SK-N-SH (cell line): Measurements from ENCODE around the gene MLXIPL. TPM values are rescaled to one million over a fixed set of nuclear protein-coding genes. Genes with fewer than 3 reads are reported as not detected.
A peak's percentile ranks its signal among the peaks of the same experiment; 100 is the strongest.

Source experiments
- CTCF ChIA-PET: fragments of 300-600, 350-600 bp; formaldehyde crosslinking; extraction: SDS; loops from one replicate; lab custom pipeline; 2021; lab: Yijun Ruan, JAX
- POLR2A ChIA-PET: fragments of 350-600 bp; sonication (Branson Sonifier 250); formaldehyde crosslinking; extraction: SDS; loops from one replicate; lab custom pipeline; 2020; ENCODE audit warnings: antibody characterized with exemption, inconsistent platforms; lab: Yijun Ruan, JAX
- DNase-seq: peaks from one replicate; pipeline ENCODE4 v3.0.0; 2012
- H2AFZ ChIP-seq: fragments of 200-600 bp; sonication (generic); 2 replicates; pipeline ENCODE4 v1.8.1; 2016; ENCODE audit warnings: antibody characterized with exemption, mild to moderate bottlenecking, low read depth
- H3F3A ChIP-seq: fragments of 200-600 bp; sonication (generic); replicated peaks from 2 replicates; pipeline ENCODE3; 2016; ENCODE audit warnings: antibody characterized with exemption, mild to moderate bottlenecking; ENCODE audit not compliant: insufficient read depth
- H3K27ac ChIP-seq, 2 experiments: fragments of 200-500 bp in 1 of 2; fragments of 200-600 bp in 1 of 2; sonication (Bioruptor generic) in 1 of 2; sonication (generic), shearing (Covaris generic) in 1 of 2; 2 replicates each; pipeline versions ENCODE4 v1.5.1 to v1.6.1; 2014 to 2016; ENCODE audit warnings: low read depth in 2 of 2, inconsistent platforms in 1 of 2, low read length in 1 of 2, mild to moderate bottlenecking in 1 of 2, mixed read lengths in 1 of 2
- H3K27me3 ChIP-seq: fragments of 200-600 bp; sonication (generic), shearing (Covaris generic); 2 replicates; pipeline ENCODE4 v1.6.1; 2016; ENCODE audit warnings: mixed run types; ENCODE audit not compliant: insufficient read depth
- H3K36me3 ChIP-seq, 2 experiments: fragments of 200-500 bp in 1 of 2; fragments of 200-600 bp in 1 of 2; sonication (Bioruptor generic) in 1 of 2; sonication (generic) in 1 of 2; replicated peaks in 1 of 2; 2 replicates each; pipeline versions ENCODE3 to v1.5.1; 2014 to 2016; ENCODE audit warnings: low read length in 1 of 2, mild to moderate bottlenecking in 1 of 2; ENCODE audit not compliant: insufficient read depth in 2 of 2, control insufficient read depth in 1 of 2
- H3K4me1 ChIP-seq, 2 experiments: fragments of 200-500 bp in 1 of 2; fragments of 200-600 bp in 1 of 2; sonication (Bioruptor generic) in 1 of 2; sonication (generic), shearing (Covaris generic) in 1 of 2; 2 replicates each; pipeline versions ENCODE4 v1.5.1 to v1.6.1; 2014 to 2016; ENCODE audit warnings: low read depth in 1 of 2, low read length in 1 of 2, mixed run types in 1 of 2; ENCODE audit not compliant: insufficient read depth in 2 of 2, control insufficient read depth in 1 of 2
- H3K4me2 ChIP-seq: fragments of 200-600 bp; sonication (generic), shearing (Covaris generic); 2 replicates; pipeline ENCODE4 v1.6.1; 2017; ENCODE audit warnings: mixed run types
- H3K4me3 ChIP-seq, 2 experiments: fragments of 200-500 bp in 1 of 2; fragments of 200-600 bp in 1 of 2; sonication (Bioruptor generic) in 1 of 2; sonication (generic), shearing (Covaris generic) in 1 of 2; 2 replicates each; pipeline versions ENCODE4 v1.5.1 to v1.8.1; 2014 to 2016; ENCODE audit warnings: low read depth in 2 of 2, inconsistent platforms in 1 of 2, low read length in 1 of 2, mild to moderate bottlenecking in 1 of 2, mixed read lengths in 1 of 2, moderate library complexity in 1 of 2
- H3K79me2 ChIP-seq: fragments of 200-600 bp; sonication (generic); 2 replicates; pipeline ENCODE4 v1.8.1; 2017; ENCODE audit warnings: mild to moderate bottlenecking; ENCODE audit not compliant: insufficient read depth
- H3K9ac ChIP-seq: fragments of 200-600 bp; sonication (generic); 2 replicates; pipeline ENCODE4 v1.6.1; 2017; ENCODE audit warnings: mixed run types
- H3K9me2 ChIP-seq: fragments of 200-600 bp; sonication (generic); 2 replicates; pipeline ENCODE4 v1.6.1; 2017; ENCODE audit warnings: mixed run types
- H3K9me3 ChIP-seq: fragments of 200-600 bp; sonication (generic); 2 replicates; pipeline ENCODE4 v1.6.1; 2017; ENCODE audit warnings: mixed run types, mild to moderate bottlenecking, moderate library complexity
- H4K20me1 ChIP-seq: fragments of 200-600 bp; sonication (generic); 2 replicates; pipeline ENCODE4 v1.6.1; 2017; ENCODE audit warnings: mild to moderate bottlenecking, mixed run types; ENCODE audit not compliant: insufficient read depth
- CHD2 ChIP-seq: fragments of 150-350 bp; IDR thresholded peaks from 2 replicates; pipeline ENCODE4 v1.6.1; 2018; ENCODE audit warnings: low read length; ENCODE audit not compliant: partially characterized antibody
- EZH2phosphoT487 ChIP-seq: fragments of 200-600 bp; sonication (generic); IDR thresholded peaks from 2 replicates; pipeline ENCODE4 v1.6.1; 2017; ENCODE audit warnings: low read depth, mixed run types, mild to moderate bottlenecking, antibody characterized with exemption, moderate library complexity, borderline replicate concordance
- FOSL2 ChIP-seq: IDR thresholded peaks from 2 replicates; pipeline ENCODE4 v1.4.0; 2012; ENCODE audit warnings: low read depth, mild to moderate bottlenecking, moderate library complexity, borderline replicate concordance
- GABPA ChIP-seq: IDR thresholded peaks from 2 replicates; pipeline ENCODE4 v1.4.0; 2012; ENCODE audit warnings: low read depth, mild to moderate bottlenecking
- GATA2 ChIP-seq: sonication (generic); formaldehyde crosslinking; IDR thresholded peaks from 2 replicates; pipeline ENCODE4 v1.5.0; 2020; ENCODE audit warnings: mild to moderate bottlenecking, missing genetic modification reagents
- JUND ChIP-seq: IDR thresholded peaks from 2 replicates; pipeline ENCODE4 v1.4.0; 2012
- MEF2A ChIP-seq: IDR thresholded peaks from 2 replicates; pipeline ENCODE4 v1.4.0; 2012; ENCODE audit warnings: low read depth, borderline replicate concordance
- NRF1 ChIP-seq: IDR thresholded peaks from 2 replicates; pipeline ENCODE4 v1.6.1; 2012; ENCODE audit warnings: low read depth, mild to moderate bottlenecking, low read length
- PBX3 ChIP-seq: IDR thresholded peaks from 2 replicates; pipeline ENCODE4; 2012
- POLR2AphosphoS5 ChIP-seq: IDR thresholded peaks from 2 replicates; pipeline ENCODE4 v1.6.1; 2012; ENCODE audit warnings: low read depth, low read length
- RCOR1 ChIP-seq: fragments of 150-350 bp; IDR thresholded peaks from 2 replicates; pipeline ENCODE4 v1.6.1; 2017; ENCODE audit warnings: antibody characterized with exemption, low read length
- RXRA ChIP-seq: IDR thresholded peaks from 2 replicates; pipeline ENCODE4 v1.4.0; 2012; ENCODE audit warnings: low read depth, mild to moderate bottlenecking, borderline replicate concordance
- SIN3A ChIP-seq: IDR thresholded peaks from 2 replicates; pipeline ENCODE4 v1.6.1; 2012; ENCODE audit warnings: low read depth, mild to moderate bottlenecking, low read length, moderate library complexity, borderline replicate concordance
- SMC3 ChIP-seq: IDR thresholded peaks from 2 replicates; pipeline ENCODE4 v1.6.1; 2012; ENCODE audit warnings: low read depth, low read length, improper control_type of control experiment
- TAF1 ChIP-seq: IDR thresholded peaks from 2 replicates; pipeline ENCODE4 v1.6.1; 2012; ENCODE audit warnings: low read depth, mild to moderate bottlenecking, low read length, moderate library complexity, borderline replicate concordance
- TEAD4 ChIP-seq: IDR thresholded peaks from 2 replicates; pipeline ENCODE4 v1.4.0; 2012; ENCODE audit warnings: mild to moderate bottlenecking, borderline replicate concordance; ENCODE audit not compliant: insufficient read depth
- YY1 ChIP-seq: IDR thresholded peaks from 2 replicates; pipeline ENCODE4 v1.4.0; 2012; ENCODE audit warnings: low read depth, mild to moderate bottlenecking
- ZBTB33 ChIP-seq: IDR thresholded peaks from 2 replicates; pipeline ENCODE4 v1.4.0; 2012; ENCODE audit warnings: low read depth, borderline replicate concordance
- WGBS: methylation state at CpG from one replicate; pipeline ENCODE4 v1.1.6; 2017; ENCODE audit warnings: low lambda C conversion rate; 5-methylcytosine and 5-hydroxymethylcytosine counted together
- polyA plus RNA-seq, 3 experiments: library from polyadenylated mRNA; depleted of rRNA; stranded (reverse); fragments of >200 nt; gene quantifications; 2 replicates each; pipeline ENCODE4 v1.2.3, GENCODE V29; 2012

The MLXIPL gene
- polyA plus RNA-seq, 1 of the 3 experiments (the other 2 are of a cell fraction), result 0.21 TPM

- H3K79me2 ChIP-seq, result no peaks in the 10 kb centered on the region
- H4K20me1 ChIP-seq, result no peaks in the 10 kb centered on the region
- H3K27me3 ChIP-seq, result peaks cover 89% of the 10 kb centered on the region
- peak overlapping the region; percentile 91; the same call in 1 of the 2 replicates for H3K4me2 ChIP-seq
- ChIA-PET CTCF (interaction anchor here (0.8 to 6.4 kb wide), 6 partner anchors 17 to 219 kb away, joined by 4 to 55 read pairs (median 8); partner anchors contain the start of gene VPS37D), POLR2A (no interaction called here)
- TF ChIP-seq RXRA (no peak), PBX3 (no peak), MEF2A (no peak), SIN3A (no peak), GATA2 (CRISPR knock-in tag) (no peak), EZH2phosphoT487 (no peak), SMC3 (no peak), RCOR1 (no peak), NRF1 (no peak), ZBTB33 (no peak), TAF1 (no peak), FOSL2 (no peak), POLR2AphosphoS5 (no peak), CHD2 (no peak), JUND (no peak), TEAD4 (no peak), YY1 (no peak), GABPA (no peak)
- peaks cover 4% of the 10 kb centered on the region for H3F3A ChIP-seq
- WGBS, result 53% methylated on average over 10 of the region's 16 CpGs
- no peaks in the 10 kb centered on the region for H3K9me2 ChIP-seq
- no peaks in the 10 kb centered on the region for H3K9me3 ChIP-seq
- H2AFZ ChIP-seq, result no peak overlapping the region
- H3K36me3 ChIP-seq, result no peaks in the 10 kb centered on the region
- H3K4me1 ChIP-seq, result peaks cover 0 to 2% of the 10 kb centered on the region in 2 experiments; a peak in 1 of 4 replicates
- no peak for DNase-seq
- no peak overlapping the region for H3K27ac ChIP-seq
- no peak overlapping the region for H3K9ac ChIP-seq
- peak overlapping the region; percentile 40 to 41; a peak in 2 of 4 replicates for H3K4me3 ChIP-seq
Measured at GRCh38 chr7:73646785-73647724, 22.7 kb upstream of the MLXIPL start.
